Brain microvascular endothelial cell (primary cell): Measurements from ENCODE around the gene FOXJ3.

Experiments used
- DNase-seq: peaks from one replicate; pipeline ENCODE4 v3.0.0-alpha.2; 2020
- H3K27ac ChIP-seq: fragments of 250-450 bp; sonication (Bioruptor Pico); 2 replicates; pipeline ENCODE4 v1.5.1; 2020; ENCODE audit warnings: mild to moderate bottlenecking, moderate library complexity
- H3K27me3 ChIP-seq: fragments of 250-450 bp; sonication (Bioruptor Pico); replicated peaks from 2 replicates; pipeline ENCODE4 v1.5.1; 2020; ENCODE audit warnings: mild to moderate bottlenecking
- H3K36me3 ChIP-seq: fragments of 250-450 bp; sonication (Bioruptor Pico); replicated peaks from 2 replicates; pipeline ENCODE4 v1.5.1; 2020; ENCODE audit warnings: mild to moderate bottlenecking
- H3K4me3 ChIP-seq: 2 replicates; pipeline ENCODE4 v1.5.1; 2011; ENCODE audit warnings: low read depth, mild to moderate bottlenecking, control low read depth, low read length, moderate library complexity
- in situ Hi-C: cut with HindIII; loops from 2 replicates; pipeline ENCODE4 v1.10.0; 2017; ENCODE audit warnings: low sequenced_read_pairs, low pct_ligation_motif_present
- TF ChIP-seq, protein P1 (sequence below): IDR thresholded peaks from 2 replicates; pipeline ENCODE4 v1.5.1; 2011; ENCODE audit warnings: low read depth, mild to moderate bottlenecking, moderate library complexity, low read length, control low read depth, inconsistent platforms; ENCODE audit errors: missing control alignments

The FOXJ3 gene

DNA sequence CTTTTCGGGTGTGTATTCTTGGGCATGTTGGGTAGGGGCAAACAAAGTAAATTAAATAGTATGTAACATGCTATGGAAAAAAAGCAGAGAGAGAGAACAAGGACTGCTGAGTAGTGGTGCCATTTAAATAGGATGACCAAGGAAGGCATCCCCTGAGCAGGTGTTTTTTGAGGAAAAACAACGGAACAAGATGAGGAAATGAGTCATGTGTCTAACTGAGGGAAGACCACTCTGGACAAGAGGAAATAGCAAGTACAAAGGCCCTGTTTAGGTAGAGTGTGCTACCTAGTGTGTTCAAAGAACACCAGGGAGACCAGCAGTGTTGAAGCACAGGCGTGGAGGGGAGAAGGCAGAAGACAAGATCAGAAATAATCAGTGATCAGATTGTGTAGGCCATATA is 150.4 kb downstream of the FOXJ3 start:
- no peak overlapping the region for H3K4me3 ChIP-seq
- TF ChIP-seq, protein P1, sequence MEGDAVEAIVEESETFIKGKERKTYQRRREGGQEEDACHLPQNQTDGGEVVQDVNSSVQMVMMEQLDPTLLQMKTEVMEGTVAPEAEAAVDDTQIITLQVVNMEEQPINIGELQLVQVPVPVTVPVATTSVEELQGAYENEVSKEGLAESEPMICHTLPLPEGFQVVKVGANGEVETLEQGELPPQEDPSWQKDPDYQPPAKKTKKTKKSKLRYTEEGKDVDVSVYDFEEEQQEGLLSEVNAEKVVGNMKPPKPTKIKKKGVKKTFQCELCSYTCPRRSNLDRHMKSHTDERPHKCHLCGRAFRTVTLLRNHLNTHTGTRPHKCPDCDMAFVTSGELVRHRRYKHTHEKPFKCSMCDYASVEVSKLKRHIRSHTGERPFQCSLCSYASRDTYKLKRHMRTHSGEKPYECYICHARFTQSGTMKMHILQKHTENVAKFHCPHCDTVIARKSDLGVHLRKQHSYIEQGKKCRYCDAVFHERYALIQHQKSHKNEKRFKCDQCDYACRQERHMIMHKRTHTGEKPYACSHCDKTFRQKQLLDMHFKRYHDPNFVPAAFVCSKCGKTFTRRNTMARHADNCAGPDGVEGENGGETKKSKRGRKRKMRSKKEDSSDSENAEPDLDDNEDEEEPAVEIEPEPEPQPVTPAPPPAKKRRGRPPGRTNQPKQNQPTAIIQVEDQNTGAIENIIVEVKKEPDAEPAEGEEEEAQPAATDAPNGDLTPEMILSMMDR, result no peak
- H3K27me3 ChIP-seq, result no peaks in the 10 kb centered on the region
- peaks cover 7% of the 10 kb centered on the region for H3K36me3 ChIP-seq
- H3K27ac ChIP-seq, result no peak overlapping the region
- in situ Hi-C loops, result no loop called here
- no peak for DNase-seq

DNA sequence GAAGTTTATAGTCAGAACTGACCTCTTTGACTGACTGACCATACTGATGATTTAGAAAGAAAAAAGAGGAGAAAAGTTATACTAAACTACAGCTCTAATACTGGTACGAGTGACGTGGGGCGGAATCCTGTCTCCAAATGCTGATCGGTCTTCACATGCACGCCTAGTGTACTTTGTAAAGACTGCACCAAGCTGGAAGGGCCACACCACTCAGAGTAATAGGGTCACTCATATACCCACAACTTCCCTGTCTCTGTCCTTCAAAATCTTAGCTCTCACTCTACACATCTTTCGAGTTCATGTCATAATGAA is 151.1 kb downstream of the FOXJ3 start:
- Histone ChIP-seq H3K36me3 (peaks cover 4% of the 10 kb centered on the region), H3K4me3 (no peak overlapping the region), H3K27ac (no peak overlapping the region), H3K27me3 (no peaks in the 10 kb centered on the region)
- no peak for DNase-seq
- in situ Hi-C loops, result no loop called here
- TF ChIP-seq, protein P1, result no peak

DNA sequence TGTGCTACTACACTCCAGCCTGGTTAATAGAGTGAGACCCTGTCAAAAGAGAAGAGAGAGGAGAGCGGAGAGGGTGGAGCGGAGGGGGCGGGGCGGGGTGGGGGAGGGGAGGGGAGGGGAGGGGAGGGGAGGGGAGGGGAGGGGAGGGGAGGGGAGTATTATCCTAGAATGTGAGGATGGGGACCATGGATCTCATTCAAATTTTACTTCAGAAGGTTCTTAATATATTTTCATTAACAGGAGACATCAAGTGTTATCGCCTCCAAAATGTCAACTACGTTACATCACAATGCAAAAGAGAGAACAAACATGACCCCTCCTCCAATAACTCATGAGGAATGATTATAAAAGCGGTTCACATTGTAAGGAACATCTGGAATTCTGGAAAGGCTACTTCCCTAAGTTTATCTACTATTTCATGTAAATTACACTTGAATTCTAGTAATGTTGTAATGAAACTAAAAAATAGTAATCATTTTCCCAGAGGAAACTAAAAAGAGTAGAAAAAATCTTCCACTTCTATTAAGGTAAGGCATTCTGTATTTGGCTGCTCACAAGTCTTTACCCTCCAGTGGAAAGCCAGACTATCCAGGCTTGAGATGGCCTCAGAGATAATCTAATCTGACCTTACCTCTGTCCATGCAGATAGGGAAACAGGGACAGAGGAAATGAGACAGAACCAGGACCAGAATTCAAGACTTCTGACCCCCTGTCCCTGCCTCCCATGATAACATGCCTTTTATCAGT is 151.7 kb downstream of the FOXJ3 start:
- TF ChIP-seq, protein P1, result no peak
- no peak for DNase-seq
- no peaks in the 10 kb centered on the region for H3K27me3 ChIP-seq
- H3K36me3 ChIP-seq, result peaks cover 4% of the 10 kb centered on the region
- in situ Hi-C loops, result no loop called here
- no peak overlapping the region for H3K27ac ChIP-seq
- no peak overlapping the region for H3K4me3 ChIP-seq

DNA sequence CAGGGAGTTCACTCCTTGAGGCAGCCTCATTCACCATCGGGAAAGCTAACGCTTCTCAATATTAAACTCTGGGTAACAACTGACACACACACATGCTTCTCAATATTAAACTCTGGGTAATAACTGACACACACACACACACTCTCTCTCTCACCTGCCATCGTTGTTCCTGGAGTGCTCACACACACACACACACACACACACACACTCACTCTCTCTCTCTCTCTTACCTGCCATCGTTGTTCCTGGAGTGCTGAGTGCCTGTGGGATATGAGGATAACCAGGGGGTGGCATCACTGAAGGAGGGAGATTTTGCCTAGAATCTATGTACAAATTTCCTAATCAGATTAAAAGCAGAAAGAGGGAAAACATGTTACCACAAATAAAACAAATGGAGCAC is 153.3 kb downstream of the FOXJ3 start:
- H3K27me3 ChIP-seq, result no peaks in the 10 kb centered on the region
- peaks cover 2% of the 10 kb centered on the region for H3K36me3 ChIP-seq
- H3K4me3 ChIP-seq, result no peak overlapping the region
- TF ChIP-seq, protein P1, result no peak
- no peak for DNase-seq
- no peak overlapping the region for H3K27ac ChIP-seq
- in situ Hi-C loops, result no loop called here

DNA sequence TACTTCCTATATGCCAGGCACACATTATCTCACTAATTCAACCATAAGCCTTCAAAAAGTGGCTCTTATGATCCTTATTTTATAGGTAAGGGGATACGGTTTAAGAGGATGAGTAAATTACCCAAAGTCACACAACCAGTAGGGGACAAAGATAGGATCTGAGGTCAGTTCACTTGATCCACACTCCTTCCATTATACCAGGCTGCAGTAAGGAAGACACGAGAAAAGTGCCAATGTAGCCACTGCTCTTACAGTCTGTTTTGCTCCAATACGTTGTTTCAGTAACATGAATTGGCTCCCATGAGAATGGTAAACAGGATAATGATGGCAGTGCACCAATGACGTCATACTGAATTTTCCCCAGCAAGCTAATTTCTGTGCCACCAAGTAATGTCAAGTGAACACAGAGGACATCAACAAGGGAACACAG is 155.1 kb downstream of the FOXJ3 start:
- no peak overlapping the region for H3K4me3 ChIP-seq
- peaks cover 2% of the 10 kb centered on the region for H3K36me3 ChIP-seq
- in situ Hi-C loops, result no loop called here
- no peaks in the 10 kb centered on the region for H3K27me3 ChIP-seq
- TF ChIP-seq, protein P1, result no peak
- no peak overlapping the region for H3K27ac ChIP-seq
- DNase-seq, result no peak

DNA sequence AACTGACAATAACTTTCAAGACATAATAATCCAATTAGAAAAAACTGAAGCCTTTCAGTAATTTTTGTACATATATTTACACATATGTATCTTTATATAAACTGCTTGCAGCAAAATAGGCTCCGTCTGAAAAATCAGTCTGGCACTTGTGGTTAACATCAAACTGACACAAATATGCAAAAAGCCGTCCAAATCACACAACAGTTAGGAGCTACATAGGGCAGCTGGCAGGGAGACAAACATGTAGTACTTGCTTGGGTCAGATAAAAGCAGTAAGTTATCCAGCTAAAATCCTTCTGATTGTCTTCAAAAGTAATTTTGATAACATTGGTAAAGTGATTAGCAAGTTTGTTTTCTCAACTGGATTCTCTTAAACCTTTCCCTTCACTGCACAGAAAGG is 155.8 kb downstream of the FOXJ3 start:
- H3K36me3 ChIP-seq, result peaks cover 2% of the 10 kb centered on the region
- H3K4me3 ChIP-seq, result no peak overlapping the region
- TF ChIP-seq, protein P1, result no peak
- in situ Hi-C loops, result no loop called here
- H3K27ac ChIP-seq, result peak overlapping the region; percentile 9
- no peaks in the 10 kb centered on the region for H3K27me3 ChIP-seq
- DNase-seq, result peak; percentile 71
